Tibial nerve (tissue), 4 donors: ENCODE results near the gene ZFYVE26. TPM values are rescaled to one million over a fixed set of nuclear protein-coding genes. Genes with fewer than 3 reads are reported as not detected.

Experiments
- DNase-seq, 2 donors: peaks; one replicate each; pipeline ENCODE4 v3.0.0-alpha.2; 2019; ENCODE audit warnings: low spot score in 2 of 2
- H3K27ac ChIP-seq, 4 donors: fragments of 200-600 bp; sonication (generic) in 3 of 4; one replicate each; pipeline ENCODE4 v1.5.1; 2017 to 2019; ENCODE audit warnings: mild to moderate bottlenecking in 1 of 4
- H3K27me3 ChIP-seq, 2 donors: fragments of 200-600 bp; sonication (generic) in 1 of 2; one replicate each; pipeline versions ENCODE4 v1.5.1 to v1.6.0; 2017 to 2019
- H3K36me3 ChIP-seq, 3 donors: fragments of 200-600 bp; sonication (generic); one replicate each; pipeline ENCODE4 v1.5.1; 2018 to 2019
- H3K4me1 ChIP-seq, 4 donors: fragments of 200-600 bp; sonication (generic) in 3 of 4; one replicate each; pipeline ENCODE4 v1.5.1; 2017 to 2019
- H3K4me3 ChIP-seq, 4 donors: fragments of 200-600 bp; sonication (generic) in 3 of 4; one replicate each; pipeline ENCODE4 v1.5.1; 2017 to 2019; ENCODE audit warnings: mild to moderate bottlenecking in 1 of 4, moderate library complexity in 1 of 4
- H3K9me3 ChIP-seq, 4 donors: fragments of 200-600 bp; sonication (generic) in 3 of 4; one replicate each; pipeline ENCODE4 v1.5.1; 2017 to 2019
- EP300 ChIP-seq, 2 donors: sonication (generic); formaldehyde crosslinking; IDR thresholded peaks; one replicate each; pipeline ENCODE4 v1.6.1; 2017; ENCODE audit warnings: antibody characterized with exemption in 2 of 2, mild to moderate bottlenecking in 1 of 2
- POLR2A ChIP-seq, 2 donors: fragments of 450-650 bp; IDR thresholded peaks; one replicate each; pipeline ENCODE4 v1.6.1; 2017; ENCODE audit warnings: antibody characterized with exemption in 2 of 2, mild to moderate bottlenecking in 2 of 2, moderate library complexity in 2 of 2
- WGBS, 2 donors: methylation state at CpG; one replicate each; pipeline ENCODE4 v1.1.5; 2018; 5-methylcytosine and 5-hydroxymethylcytosine counted together
- total RNA-seq, 4 donors: library from RNA; depleted of rRNA; stranded (reverse); fragments of >200 nt; gene quantifications; one replicate each; pipeline ENCODE4 v1.1.0, GENCODE V29; 2016
- TF ChIP-seq, protein P1 (sequence below), 5 experiments: fragments of 200-600 bp in 3 of 5; fragments of 450-650 bp in 2 of 5; sonication (generic) in 3 of 5; IDR thresholded peaks; one replicate each; pipeline ENCODE4 v1.5.1; 2016 to 2019; ENCODE audit warnings: antibody characterized with exemption in 5 of 5, mild to moderate bottlenecking in 3 of 5, moderate library complexity in 2 of 5

The ZFYVE26 gene
- total RNA-seq, 4 donors from 2014 or later: 22.4 to 74.4 (median 36.3) TPM

DNA sequence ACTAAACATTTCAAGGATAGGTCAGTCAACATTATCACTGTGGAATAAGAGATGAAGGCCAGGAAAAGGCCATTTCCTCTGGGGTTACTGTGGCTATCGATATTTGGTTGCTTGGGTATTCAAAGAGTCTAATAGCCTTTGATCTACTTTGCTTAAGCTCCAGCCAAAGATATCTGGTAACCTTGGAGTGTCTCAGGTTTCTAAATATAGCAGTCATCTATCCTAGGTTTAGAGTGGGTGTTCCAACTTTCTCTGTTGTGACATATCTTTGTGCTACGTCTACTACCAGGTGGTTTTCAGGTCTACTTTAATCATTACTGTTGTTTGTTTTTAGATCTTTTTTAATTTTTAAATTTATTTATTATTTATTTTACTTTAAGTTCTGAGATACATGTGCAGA, 72.3 kb downstream of the ZFYVE26 start:
- Histone ChIP-seq H3K4me1 (peaks cover 0 to 7% (median 0%) of the 10 kb centered on the region in 4 donors), H3K27ac (no peak overlapping the region), H3K9me3 (no peaks in the 10 kb centered on the region), H3K4me3 (no peak overlapping the region), H3K36me3 (peaks cover 3 to 39% (median 5%) of the 10 kb centered on the region in 3 donors), H3K27me3 (no peaks in the 10 kb centered on the region)
- no peak for TF ChIP-seq POLR2A (IDR thresholded peaks at IDR 0.05)
- TF ChIP-seq, protein P1, sequence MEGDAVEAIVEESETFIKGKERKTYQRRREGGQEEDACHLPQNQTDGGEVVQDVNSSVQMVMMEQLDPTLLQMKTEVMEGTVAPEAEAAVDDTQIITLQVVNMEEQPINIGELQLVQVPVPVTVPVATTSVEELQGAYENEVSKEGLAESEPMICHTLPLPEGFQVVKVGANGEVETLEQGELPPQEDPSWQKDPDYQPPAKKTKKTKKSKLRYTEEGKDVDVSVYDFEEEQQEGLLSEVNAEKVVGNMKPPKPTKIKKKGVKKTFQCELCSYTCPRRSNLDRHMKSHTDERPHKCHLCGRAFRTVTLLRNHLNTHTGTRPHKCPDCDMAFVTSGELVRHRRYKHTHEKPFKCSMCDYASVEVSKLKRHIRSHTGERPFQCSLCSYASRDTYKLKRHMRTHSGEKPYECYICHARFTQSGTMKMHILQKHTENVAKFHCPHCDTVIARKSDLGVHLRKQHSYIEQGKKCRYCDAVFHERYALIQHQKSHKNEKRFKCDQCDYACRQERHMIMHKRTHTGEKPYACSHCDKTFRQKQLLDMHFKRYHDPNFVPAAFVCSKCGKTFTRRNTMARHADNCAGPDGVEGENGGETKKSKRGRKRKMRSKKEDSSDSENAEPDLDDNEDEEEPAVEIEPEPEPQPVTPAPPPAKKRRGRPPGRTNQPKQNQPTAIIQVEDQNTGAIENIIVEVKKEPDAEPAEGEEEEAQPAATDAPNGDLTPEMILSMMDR (IDR thresholded peaks at IDR 0.05): no peak
- 71 to 79% methylated on average over 2 of the region's 2 CpGs for WGBS, 2 donors
- DNase-seq: no peak

DNA sequence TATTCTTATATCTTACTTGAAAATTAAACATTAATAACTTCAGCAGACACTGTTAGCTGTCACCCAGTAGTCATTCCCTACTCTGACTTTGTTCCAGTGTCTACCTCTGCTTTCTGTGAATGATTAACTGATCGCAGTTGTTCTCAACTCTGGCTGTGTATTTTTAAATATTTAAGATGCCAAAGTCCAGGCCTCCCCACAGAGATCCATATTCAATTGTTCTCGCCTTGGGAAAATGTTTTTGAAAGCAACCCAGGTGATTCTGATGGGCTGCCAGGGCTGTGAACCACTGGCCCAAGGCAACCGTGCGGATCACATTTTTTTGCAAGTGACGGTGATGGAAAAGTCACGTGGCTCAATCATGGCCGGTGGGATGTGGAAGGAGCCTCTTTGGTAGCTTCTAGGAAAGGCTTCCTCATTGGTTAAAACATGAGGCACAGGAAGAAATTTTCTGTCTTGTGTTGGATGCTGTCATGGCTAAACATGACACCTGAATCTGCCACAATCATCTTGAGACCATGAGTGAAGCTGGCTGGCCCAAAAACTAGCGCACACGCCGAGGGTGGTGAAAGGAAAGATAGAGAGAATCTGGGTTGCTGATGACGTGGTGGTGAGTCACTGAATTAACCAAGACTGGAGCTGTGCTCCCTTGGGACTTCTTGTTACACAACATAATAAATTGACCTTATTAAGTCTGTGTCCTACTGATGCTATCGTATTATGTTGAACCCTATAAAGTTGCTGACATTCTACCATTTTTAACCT, 77.5 kb downstream of the ZFYVE26 start:
- peak overlapping the region in 1 of 4 donors; percentile 25 for H3K27ac ChIP-seq
- no peaks in the 10 kb centered on the region for H3K36me3 ChIP-seq
- H3K4me1 ChIP-seq: peaks cover 0 to 7% (median 0%) of the 10 kb centered on the region in 4 donors
- 71 to 73% methylated on average over 12 of the region's 12 CpGs for WGBS, 2 donors
- H3K4me3 ChIP-seq: no peak overlapping the region
- H3K27me3 ChIP-seq: no peaks in the 10 kb centered on the region
- H3K9me3 ChIP-seq: no peaks in the 10 kb centered on the region
- TF ChIP-seq POLR2A (IDR thresholded peaks at IDR 0.05) (no peak), EP300 (IDR thresholded peaks at IDR 0.05) (peak in 1 of 2 donors; percentile 80)
- TF ChIP-seq, protein P1 (IDR thresholded peaks at IDR 0.05): no peak
- peak; percentile 44 to 82 for DNase-seq

DNA sequence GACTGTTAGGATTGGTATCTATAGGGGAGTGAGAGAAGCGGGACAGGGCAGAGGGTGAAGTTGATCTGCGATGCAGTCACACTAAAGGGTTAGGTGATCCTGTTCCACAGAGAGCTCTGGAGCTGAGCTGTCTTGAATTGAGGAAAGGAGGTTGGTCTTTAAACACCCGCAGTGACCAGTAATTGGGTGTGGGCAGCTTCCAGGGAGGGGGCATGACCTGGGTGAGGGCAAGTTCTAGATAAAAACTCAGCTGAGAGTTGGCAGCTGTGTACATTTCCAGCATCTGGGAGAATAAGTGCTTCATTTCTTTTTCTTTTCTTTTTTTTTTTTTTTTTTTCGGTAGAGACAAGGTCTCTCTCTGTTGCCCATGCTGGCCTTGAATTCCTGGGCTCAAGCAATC, 79.6 kb downstream of the ZFYVE26 start:
- H3K4me1 ChIP-seq: peaks cover 0 to 7% (median 0%) of the 10 kb centered on the region in 4 donors
- no peaks in the 10 kb centered on the region for H3K9me3 ChIP-seq
- TF ChIP-seq, protein P1 (IDR thresholded peaks at IDR 0.05): no peak
- TF ChIP-seq EP300 (IDR thresholded peaks at IDR 0.05): no peak
- 60 to 74% methylated on average over 4 of the region's 4 CpGs for whole genome bisulfite sequencing, 2 donors
- H3K27me3 ChIP-seq: no peaks in the 10 kb centered on the region
- no peak overlapping the region for H3K4me3 ChIP-seq
- DNase-seq: no peak
- no peak overlapping the region for H3K27ac ChIP-seq
- H3K36me3 ChIP-seq: no peaks in the 10 kb centered on the region

DNA sequence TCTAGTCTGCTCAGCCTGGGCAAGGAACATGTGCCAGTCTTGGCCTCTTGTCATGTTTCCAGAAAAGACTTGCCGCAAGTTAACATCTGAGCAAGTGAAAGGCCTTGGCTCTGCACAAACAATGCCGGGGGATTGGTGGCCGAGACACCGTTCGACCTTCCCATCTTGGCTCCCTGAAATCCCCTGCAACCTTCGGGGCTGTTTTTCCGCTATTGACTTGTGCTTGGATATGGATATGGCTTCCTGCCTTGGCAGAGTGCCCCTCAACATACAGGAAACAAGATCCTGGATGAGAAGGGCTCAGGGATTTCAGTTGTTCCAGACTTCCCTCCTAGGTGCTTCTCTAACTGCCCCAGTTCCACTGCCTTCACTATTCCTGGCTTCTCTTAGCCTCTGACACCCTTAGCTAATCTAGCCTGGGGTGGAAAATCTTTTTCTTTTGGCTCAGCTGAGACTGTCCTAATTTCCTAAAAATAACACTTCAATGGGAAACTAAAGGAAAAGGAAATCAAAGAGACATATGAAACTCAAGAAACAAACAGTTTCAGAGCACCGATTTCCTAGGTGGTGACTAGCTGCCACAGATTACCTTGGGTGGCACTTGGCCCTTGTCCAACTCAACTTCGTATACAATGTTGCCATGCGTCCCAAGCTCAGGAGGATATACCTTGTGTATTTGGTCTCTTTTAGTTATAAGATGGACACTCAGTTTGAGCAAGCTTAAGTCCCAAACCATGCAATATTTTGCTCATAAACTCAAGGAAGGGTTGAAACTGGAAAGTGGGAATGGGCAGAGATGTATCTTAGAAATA, 80.8 kb downstream of the ZFYVE26 start:
- H3K36me3 ChIP-seq: no peaks in the 10 kb centered on the region
- no peaks in the 10 kb centered on the region for H3K27me3 ChIP-seq
- H3K27ac ChIP-seq: no peak overlapping the region
- H3K9me3 ChIP-seq: no peaks in the 10 kb centered on the region
- 85 to 92% methylated on average over 10 of the region's 10 CpGs for WGBS, 2 donors
- peaks cover 0 to 7% (median 0%) of the 10 kb centered on the region in 4 donors for H3K4me1 ChIP-seq
- DNase-seq: no peak
- no peak for TF ChIP-seq EP300 (IDR thresholded peaks at IDR 0.05)
- no peak for TF ChIP-seq POLR2A (IDR thresholded peaks at IDR 0.05)
- TF ChIP-seq, protein P1 (IDR thresholded peaks at IDR 0.05): no peak
- no peak overlapping the region for H3K4me3 ChIP-seq

DNA sequence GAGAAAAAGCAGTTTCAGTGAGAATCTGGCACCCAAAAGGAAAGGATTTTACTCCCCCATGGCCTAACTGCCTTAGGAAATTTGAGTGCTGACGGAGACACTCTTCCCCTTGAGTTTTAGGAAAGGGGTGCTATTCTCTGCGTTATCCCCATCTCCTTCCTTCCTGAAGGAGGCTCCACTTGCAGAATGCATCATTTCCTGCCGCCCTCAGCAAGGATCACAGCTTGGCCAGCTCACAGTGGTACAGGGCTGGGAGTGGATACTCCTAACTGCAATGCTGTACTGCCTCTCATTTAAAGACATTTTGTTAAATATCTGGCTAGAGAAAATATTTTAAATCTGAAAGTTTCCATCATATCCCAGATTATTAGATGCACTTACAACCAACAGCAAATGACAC, 81.7 kb downstream of the ZFYVE26 start:
- H3K27ac ChIP-seq: no peak overlapping the region
- H3K27me3 ChIP-seq: no peaks in the 10 kb centered on the region
- TF ChIP-seq, protein P1 (IDR thresholded peaks at IDR 0.05): no peak
- TF ChIP-seq POLR2A (IDR thresholded peaks at IDR 0.05) (no peak), EP300 (IDR thresholded peaks at IDR 0.05) (no peak)
- H3K4me3 ChIP-seq: no peak overlapping the region
- no peak for DNase-seq
- no peaks in the 10 kb centered on the region for H3K36me3 ChIP-seq
- H3K4me1 ChIP-seq: peaks cover 0 to 4% (median 0%) of the 10 kb centered on the region in 4 donors
- WGBS, 2 donors: 51 to 58% methylated on average over 3 of the region's 3 CpGs
- no peaks in the 10 kb centered on the region for H3K9me3 ChIP-seq
